ENCODE data around the gene TASP1.

DNA sequence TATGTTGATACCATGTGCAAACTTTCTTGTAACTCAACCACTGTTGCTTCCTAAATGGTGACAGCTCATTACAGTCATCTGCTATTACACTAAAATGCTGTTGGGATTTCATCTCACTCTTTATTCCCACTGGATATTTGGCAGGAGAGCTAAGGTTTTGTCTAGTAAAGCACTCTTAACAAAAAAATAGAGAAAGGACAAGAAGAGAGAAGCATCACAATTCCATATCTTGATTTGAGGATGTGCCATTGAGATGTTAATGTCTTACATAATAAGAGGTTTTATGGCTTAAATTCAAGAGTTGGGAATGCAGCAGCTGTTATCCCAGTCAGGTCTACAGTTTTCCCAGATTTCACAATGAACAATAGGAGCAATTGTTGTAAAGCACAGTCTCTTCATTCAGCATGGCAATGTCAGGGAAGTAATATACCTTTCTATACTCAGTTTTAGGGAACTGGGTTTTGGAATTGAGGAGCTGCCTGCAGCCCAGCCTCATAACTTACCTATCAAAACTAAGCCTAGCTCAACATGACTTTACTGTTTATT is 282.7 kb downstream of the TASP1 start:
- no peak for TF ChIP-seq POLR2AphosphoS2 (IDR thresholded peaks at IDR 0.05; ENCODE audit: low read depth, low read length)
- TF ChIP-seq POLR2AphosphoS5 (IDR thresholded peaks at IDR 0.05; ENCODE audit: low read length) = no peak
- TF ChIP-seq, protein P1, sequence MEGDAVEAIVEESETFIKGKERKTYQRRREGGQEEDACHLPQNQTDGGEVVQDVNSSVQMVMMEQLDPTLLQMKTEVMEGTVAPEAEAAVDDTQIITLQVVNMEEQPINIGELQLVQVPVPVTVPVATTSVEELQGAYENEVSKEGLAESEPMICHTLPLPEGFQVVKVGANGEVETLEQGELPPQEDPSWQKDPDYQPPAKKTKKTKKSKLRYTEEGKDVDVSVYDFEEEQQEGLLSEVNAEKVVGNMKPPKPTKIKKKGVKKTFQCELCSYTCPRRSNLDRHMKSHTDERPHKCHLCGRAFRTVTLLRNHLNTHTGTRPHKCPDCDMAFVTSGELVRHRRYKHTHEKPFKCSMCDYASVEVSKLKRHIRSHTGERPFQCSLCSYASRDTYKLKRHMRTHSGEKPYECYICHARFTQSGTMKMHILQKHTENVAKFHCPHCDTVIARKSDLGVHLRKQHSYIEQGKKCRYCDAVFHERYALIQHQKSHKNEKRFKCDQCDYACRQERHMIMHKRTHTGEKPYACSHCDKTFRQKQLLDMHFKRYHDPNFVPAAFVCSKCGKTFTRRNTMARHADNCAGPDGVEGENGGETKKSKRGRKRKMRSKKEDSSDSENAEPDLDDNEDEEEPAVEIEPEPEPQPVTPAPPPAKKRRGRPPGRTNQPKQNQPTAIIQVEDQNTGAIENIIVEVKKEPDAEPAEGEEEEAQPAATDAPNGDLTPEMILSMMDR (IDR thresholded peaks at IDR 0.05 in 2 of 3, conservative IDR thresholded peaks at IDR 0.05 in 1 of 3; ENCODE audit: control insufficient read depth in 2 of 3, extremely low read depth in 1 of 3, insufficient read depth in 1 of 3, low read depth in 3 of 3, low read length in 3 of 3) = no peak

Data from GM12878 (cell line).